Measurements from ENCODE around the gene PKM.

The PKM gene

GRCh38 chr15:72216079-72216478 is 14.9 kb downstream of the PKM start:
- Histone ChIP-seq H3K9ac (ENCODE audit: low read depth, low read length) (no peak overlapping the region), H3K27me3 (ENCODE audit: insufficient read depth, low read length, poor library complexity) (no peaks in the 10 kb centered on the region), H3K4me2 (ENCODE audit: insufficient read depth, low read length) (no peak overlapping the region), H3K9me3 (ENCODE audit: insufficient read depth, low read length, severe bottlenecking) (no peaks in the 10 kb centered on the region), H3K4me1 (ENCODE audit: insufficient read depth, low read length) (no peaks in the 10 kb centered on the region), H3K27ac (ENCODE audit: low read length) (no peak overlapping the region), H2AFZ (ENCODE audit: low read depth, low read length) (no peak overlapping the region), H3K79me2 (ENCODE audit: insufficient read depth, low read length) (peaks cover 55% of the 10 kb centered on the region), H3K36me3 (ENCODE audit: insufficient read depth, low read length) (peaks cover 97% of the 10 kb centered on the region), H4K20me1 (ENCODE audit: insufficient read depth, low read length) (peaks cover 48% of the 10 kb centered on the region), H3K4me3 (ENCODE audit: low read depth in 1 of 2, low read length in 2 of 2) (no peak overlapping the region)
- no peak for ATAC-seq (ENCODE audit: insufficient read depth, low read depth)
- DNase-seq, result no peak
- no peak for TF ChIP-seq EZH2 (IDR thresholded peaks at IDR 0.05; ENCODE audit: borderline replicate concordance, low read depth, low read length, severe bottlenecking)

- Histone ChIP-seq H3K4me3 (ENCODE audit: low read depth in 1 of 2, low read length in 2 of 2) (no peak overlapping the region), H2AFZ (ENCODE audit: low read depth, low read length) (no peak overlapping the region), H3K27me3 (ENCODE audit: insufficient read depth, low read length, poor library complexity) (no peaks in the 10 kb centered on the region), H3K79me2 (ENCODE audit: insufficient read depth, low read length) (peaks cover 4% of the 10 kb centered on the region; the same call in 1 of the 2 replicates), H3K9me3 (ENCODE audit: insufficient read depth, low read length, severe bottlenecking) (no peaks in the 10 kb centered on the region), H3K27ac (ENCODE audit: low read length) (no peak overlapping the region), H3K4me2 (ENCODE audit: insufficient read depth, low read length) (no peak overlapping the region), H4K20me1 (ENCODE audit: insufficient read depth, low read length) (peaks cover 72% of the 10 kb centered on the region), H3K4me1 (ENCODE audit: insufficient read depth, low read length) (no peaks in the 10 kb centered on the region), H3K36me3 (ENCODE audit: insufficient read depth, low read length) (peaks cover 98% of the 10 kb centered on the region), H3K9ac (ENCODE audit: low read depth, low read length) (no peak overlapping the region)
- ATAC-seq (ENCODE audit: insufficient read depth, low read depth), result no peak
- DNase-seq, result no peak
- no peak for TF ChIP-seq EZH2 (IDR thresholded peaks at IDR 0.05; ENCODE audit: borderline replicate concordance, low read depth, low read length, severe bottlenecking)
- no peak for TF ChIP-seq CTCF (IDR thresholded peaks at IDR 0.05; ENCODE audit: borderline replicate concordance, extremely low read depth, low read length, poor library complexity, severe bottlenecking)
These were observed 23.4 kb downstream of the PKM start for GRCh38 chr15:72207558-72208085.

- no peak for ATAC-seq (ENCODE audit: insufficient read depth, low read depth)
- H3K27ac ChIP-seq (ENCODE audit: low read length), result no peak overlapping the region
- H3K4me2 ChIP-seq (ENCODE audit: insufficient read depth, low read length), result no peak overlapping the region
- no peaks in the 10 kb centered on the region for H3K4me1 ChIP-seq (ENCODE audit: insufficient read depth, low read length)
- no peak overlapping the region for H2AFZ ChIP-seq (ENCODE audit: low read depth, low read length)
- no peaks in the 10 kb centered on the region for H3K9me3 ChIP-seq (ENCODE audit: insufficient read depth, low read length, severe bottlenecking)
- no peaks in the 10 kb centered on the region for H3K27me3 ChIP-seq (ENCODE audit: insufficient read depth, low read length, poor library complexity)
- H3K36me3 ChIP-seq (ENCODE audit: insufficient read depth, low read length), result peaks cover 98% of the 10 kb centered on the region
- H3K4me3 ChIP-seq (ENCODE audit: low read depth in 1 of 2, low read length in 2 of 2), result no peak overlapping the region
- peaks cover 76% of the 10 kb centered on the region for H4K20me1 ChIP-seq (ENCODE audit: insufficient read depth, low read length)
- no peak overlapping the region for H3K9ac ChIP-seq (ENCODE audit: low read depth, low read length)
- H3K79me2 ChIP-seq (ENCODE audit: insufficient read depth, low read length), result peaks cover 2% of the 10 kb centered on the region; the same call in 1 of the 2 replicates
- no peak for TF ChIP-seq EZH2 (IDR thresholded peaks at IDR 0.05; ENCODE audit: borderline replicate concordance, low read depth, low read length, severe bottlenecking)
- no peak for TF ChIP-seq CTCF (IDR thresholded peaks at IDR 0.05; ENCODE audit: borderline replicate concordance, extremely low read depth, low read length, poor library complexity, severe bottlenecking)
- DNase-seq, result no peak
These were observed 24.4 kb downstream of the PKM start for GRCh38 chr15:72206677-72207000.

- no peak for DNase-seq
- H3K9me3 ChIP-seq (ENCODE audit: insufficient read depth, low read length, severe bottlenecking), result no peaks in the 10 kb centered on the region
- H3K4me2 ChIP-seq (ENCODE audit: insufficient read depth, low read length), result no peak overlapping the region
- H3K27ac ChIP-seq (ENCODE audit: low read length), result no peak overlapping the region
- no peak overlapping the region for H2AFZ ChIP-seq (ENCODE audit: low read depth, low read length)
- no peak for TF ChIP-seq CTCF (IDR thresholded peaks at IDR 0.05; ENCODE audit: borderline replicate concordance, extremely low read depth, low read length, poor library complexity, severe bottlenecking)
- no peak for TF ChIP-seq EZH2 (IDR thresholded peaks at IDR 0.05; ENCODE audit: borderline replicate concordance, low read depth, low read length, severe bottlenecking)
- H3K27me3 ChIP-seq (ENCODE audit: insufficient read depth, low read length, poor library complexity), result no peaks in the 10 kb centered on the region
- ATAC-seq (ENCODE audit: insufficient read depth, low read depth), result no peak
- peaks cover 76% of the 10 kb centered on the region for H4K20me1 ChIP-seq (ENCODE audit: insufficient read depth, low read length)
- no peak overlapping the region for H3K9ac ChIP-seq (ENCODE audit: low read depth, low read length)
- H3K4me1 ChIP-seq (ENCODE audit: insufficient read depth, low read length), result no peaks in the 10 kb centered on the region
- H3K79me2 ChIP-seq (ENCODE audit: insufficient read depth, low read length), result peaks cover 2% of the 10 kb centered on the region; the same call in 1 of the 2 replicates
- no peak overlapping the region for H3K4me3 ChIP-seq (ENCODE audit: low read depth in 1 of 2, low read length in 2 of 2)
- peaks cover 98% of the 10 kb centered on the region for H3K36me3 ChIP-seq (ENCODE audit: insufficient read depth, low read length)
These were observed 24.9 kb downstream of the PKM start for GRCh38 chr15:72205896-72206676.
